Measurements from ENCODE around the gene IL1R2.

- no peak for TF ChIP-seq CTCF (IDR thresholded peaks at IDR 0.05 in 4 of 5, conservative IDR thresholded peaks at IDR 0.05 in 1 of 5)
- TF ChIP-seq POLR2A (IDR thresholded peaks at IDR 0.05), result no peak
Observed at GRCh38 chr2:101998896-101999789, 7.4 kb downstream of the IL1R2 start.

All from gastrocnemius medialis (tissue), 4 donors.